NCI-H748 treated with DMSO at 0.1 percent for 48 hours (cell line): ENCODE measurements around the gene TIGD3.
"Not testable (repeated sequence)": the region's sequence is repeated elsewhere in the genome, so short reads cannot be mapped to it uniquely, and the experiment has no call there.

Experiments
- DNase-seq: peaks from one replicate; lab custom pipeline; 2025; lab: John Stamatoyannopoulos, UW

The TIGD3 gene

DNA sequence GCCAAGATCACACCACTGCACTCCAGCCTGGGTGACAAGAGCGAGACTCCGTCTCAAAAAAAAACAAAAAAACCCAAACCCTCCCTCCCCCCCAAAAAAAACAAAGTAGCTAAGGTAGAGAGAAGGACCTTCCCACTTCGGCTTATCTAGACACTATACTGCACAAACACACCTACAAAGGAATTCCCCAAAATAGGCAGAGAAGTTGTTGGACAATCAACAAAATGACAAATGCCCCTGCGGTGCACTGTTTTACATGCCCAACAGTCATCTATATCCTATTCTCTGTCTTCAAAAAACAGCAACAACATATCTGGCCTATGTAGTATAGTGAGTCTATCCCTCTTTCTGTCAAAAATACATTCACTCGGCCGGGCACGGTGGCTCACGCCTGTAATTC, 27.5 kb upstream of the TIGD3 start:
- no peak for DNase-seq

DNA sequence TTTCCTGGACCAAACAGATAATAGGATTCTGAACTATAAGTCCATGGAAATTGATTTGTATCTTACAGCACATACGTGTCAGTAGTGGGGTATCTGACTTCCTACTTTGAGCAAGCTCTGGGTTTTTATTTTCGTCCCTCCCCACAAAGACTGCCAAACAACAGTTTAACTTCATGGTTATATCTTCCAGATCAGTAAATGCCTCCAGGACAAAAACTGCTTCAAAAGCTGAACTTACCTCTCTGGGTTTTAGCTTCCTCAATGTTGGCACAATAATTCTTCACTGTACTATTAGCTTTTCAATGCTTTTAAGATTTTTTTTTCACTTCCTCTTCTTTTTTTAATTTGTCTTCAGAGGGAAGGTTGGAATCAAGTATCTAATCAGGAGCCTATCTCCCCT, 25.1 kb upstream of the TIGD3 start:
- DNase-seq = no peak

- peak; percentile 72 for DNase-seq
These were observed 24.6 kb upstream of the TIGD3 start for GRCh38 chr11:65329944-65330403.

- DNase-seq = no peak
These were observed 24.0 kb upstream of the TIGD3 start for GRCh38 chr11:65330544-65330943.

DNA sequence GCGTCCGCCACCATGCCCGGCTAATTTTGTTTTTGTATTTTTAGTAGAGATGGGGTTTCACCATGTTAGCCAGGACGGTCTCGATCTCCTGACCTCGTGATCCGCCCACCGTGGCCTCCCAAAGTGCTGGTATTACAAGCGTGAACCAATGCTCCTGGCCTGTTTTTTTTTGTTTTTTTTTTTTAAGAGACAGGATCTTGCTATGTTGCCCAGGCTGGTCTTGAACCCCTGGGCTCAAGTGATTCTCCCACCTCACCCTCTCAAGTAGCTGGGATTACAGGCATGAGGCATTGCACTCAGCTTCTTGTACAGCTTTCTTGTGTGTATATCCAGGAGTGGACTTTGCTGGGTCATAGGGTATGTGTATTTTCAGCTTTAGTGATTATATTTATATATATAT, 22.0 kb upstream of the TIGD3 start:
- DNase-seq = not testable (repeated sequence)

GRCh38 chr11:65334696-65335295, 19.8 kb upstream of the TIGD3 start:
- no peak for DNase-seq

DNA sequence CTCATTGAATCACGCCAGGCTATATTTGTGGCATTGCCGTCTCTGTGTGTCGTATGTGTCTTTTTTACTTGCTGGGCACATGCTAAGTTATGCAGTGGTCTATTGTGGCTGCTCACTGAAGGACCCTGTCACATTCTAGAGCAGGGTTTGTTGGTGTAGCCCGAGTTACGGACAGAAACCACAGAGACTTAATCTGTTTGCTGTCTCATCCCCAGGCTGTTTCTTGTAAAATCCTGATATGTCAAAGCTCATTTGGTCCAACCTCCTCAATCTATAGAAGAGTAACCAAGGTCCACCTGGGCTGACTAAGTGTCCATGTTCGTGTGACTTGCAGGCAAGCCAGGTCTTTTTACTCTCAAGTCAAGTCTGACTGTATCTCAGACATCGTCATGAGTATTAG, 15.9 kb upstream of the TIGD3 start:
- DNase-seq = no peak

- DNase-seq = no peak
These were observed 14.3 kb upstream of the TIGD3 start for GRCh38 chr11:65340226-65340625.

- DNase-seq = no peak
These were observed 12.7 kb upstream of the TIGD3 start for GRCh38 chr11:65341856-65342255.

DNA sequence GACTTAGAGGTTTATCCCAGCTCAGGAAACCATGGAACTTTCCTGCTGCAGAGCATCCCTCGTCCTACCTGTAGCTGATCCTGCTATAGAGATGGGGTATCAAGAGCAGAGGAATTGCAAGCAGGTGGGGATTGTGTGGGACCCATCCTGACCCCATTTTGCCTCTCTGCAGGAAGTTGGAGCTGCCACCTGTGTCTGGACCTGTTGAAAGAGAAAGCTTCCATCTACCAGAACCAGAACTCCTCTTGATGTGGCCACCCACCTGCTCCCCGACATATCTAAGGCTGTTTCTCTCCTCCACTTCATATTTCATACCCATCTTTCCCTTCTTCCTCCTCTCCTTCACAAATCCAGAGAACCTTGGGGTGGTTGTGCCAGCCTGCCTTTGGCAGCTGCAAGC, 3.0 kb upstream of the TIGD3 start:
- DNase-seq = no peak

DNA sequence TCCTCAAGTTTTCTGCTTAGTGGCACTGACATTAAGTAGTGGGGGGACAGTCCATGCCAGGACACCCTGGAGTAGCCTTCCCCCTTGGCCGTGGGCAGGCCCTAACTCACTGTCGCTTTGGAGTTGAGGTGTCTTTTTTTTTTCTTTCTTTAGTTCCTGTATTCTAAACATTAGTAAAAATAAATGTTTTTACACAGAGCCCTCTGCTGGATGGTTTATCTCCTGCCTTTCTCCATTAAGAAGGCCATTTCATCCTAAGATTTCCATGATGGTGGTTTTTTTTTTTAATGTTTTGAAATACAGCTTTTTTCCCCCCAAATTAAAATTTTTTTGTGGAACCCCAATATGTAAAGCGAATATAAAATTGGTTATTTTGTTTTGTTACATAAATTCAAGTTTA, 1.8 kb upstream of the TIGD3 start:
- DNase-seq = no peak

DNA sequence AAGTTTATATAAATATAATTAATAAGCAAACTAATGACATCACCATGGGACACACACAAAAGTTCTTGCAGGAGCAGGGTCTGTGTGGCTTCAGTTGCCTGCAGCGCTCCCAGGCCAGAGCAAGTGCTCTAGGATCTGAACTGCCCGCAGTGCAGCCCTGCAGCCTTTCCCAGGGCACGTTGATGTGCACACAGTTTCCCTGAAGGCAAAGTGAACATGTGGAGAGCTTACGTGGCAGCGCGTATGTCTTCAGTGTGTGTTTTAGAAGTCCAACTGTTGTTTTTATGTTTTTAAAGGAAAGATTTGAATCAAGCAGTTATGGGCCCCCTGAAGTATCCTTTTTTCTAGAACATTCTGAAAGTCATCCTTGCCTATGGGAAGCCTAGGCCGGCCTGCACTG, 1.2 kb upstream of the TIGD3 start:
- no peak for DNase-seq

GRCh38 chr11:65353900-65354264, 669 bp upstream of the TIGD3 start:
- no peak for DNase-seq

DNA sequence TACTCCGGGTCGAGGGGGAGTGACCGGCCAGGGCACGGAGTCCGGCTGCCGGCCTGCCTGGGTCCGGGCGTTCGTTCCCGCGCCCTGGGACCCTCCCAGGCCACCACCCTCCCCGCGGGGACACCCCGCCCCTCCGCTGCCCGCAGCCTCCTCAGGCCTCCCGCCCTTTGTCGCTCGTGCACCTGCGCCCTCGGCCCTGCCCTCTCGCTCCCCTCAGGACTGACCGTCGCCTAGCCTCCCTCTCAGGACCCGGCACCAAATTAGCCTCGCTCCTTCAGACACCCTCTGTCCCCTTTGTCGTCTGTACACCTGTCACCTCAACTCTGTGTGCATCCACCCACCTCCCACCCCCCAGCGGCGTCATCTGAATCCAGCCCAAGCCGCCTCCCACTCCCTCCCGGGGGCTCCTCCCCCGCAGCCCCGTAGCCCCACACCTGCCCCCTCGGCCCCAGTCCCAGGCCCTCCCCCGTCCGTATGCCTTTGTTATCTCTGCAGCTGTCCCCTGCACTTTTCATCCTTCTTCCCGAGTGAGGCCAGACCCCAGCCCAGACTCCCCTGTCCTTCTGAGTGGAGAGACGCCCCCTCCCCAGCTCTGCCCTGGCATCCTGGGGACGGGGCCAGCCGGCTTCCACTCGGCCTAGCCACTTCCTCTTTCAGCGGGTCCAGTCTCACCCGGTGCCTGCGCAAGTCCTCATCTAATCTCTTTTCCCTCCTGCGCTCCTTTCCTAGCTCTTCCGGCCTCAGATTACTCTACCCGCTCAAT, 643 bp downstream of the TIGD3 start:
- peak; percentile 55 for DNase-seq

- DNase-seq = peak; percentile 40
These were observed 1.3 kb downstream of the TIGD3 start for GRCh38 chr11:65355776-65356393.

- no peak for DNase-seq
These were observed 1.9 kb downstream of the TIGD3 start for GRCh38 chr11:65356394-65356972.

DNA sequence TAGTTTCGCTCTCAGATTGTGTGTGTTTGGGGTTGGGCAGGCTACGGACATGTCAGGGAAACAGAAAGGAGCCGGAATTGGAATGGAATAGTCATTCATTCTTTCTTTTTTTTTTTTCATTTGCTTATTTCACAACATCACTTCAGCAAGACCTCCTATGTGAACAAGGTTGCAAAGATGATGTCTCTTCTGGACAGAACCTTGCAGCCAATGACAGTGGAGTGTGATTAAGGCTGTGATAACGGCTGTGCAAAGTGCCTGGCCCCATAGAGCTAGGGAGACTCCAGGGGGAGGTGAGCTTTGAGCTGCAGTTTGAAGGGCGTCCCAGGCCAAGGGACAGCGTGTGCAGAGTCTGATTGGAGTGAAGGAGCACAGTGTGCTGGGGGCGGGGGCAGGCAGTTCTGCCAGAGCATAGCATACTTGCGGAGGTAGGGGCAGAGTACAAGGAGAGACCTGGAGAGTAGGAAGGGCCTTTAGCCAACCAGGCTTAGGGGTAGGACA, 3.4 kb downstream of the TIGD3 start:
- no peak for DNase-seq

DNA sequence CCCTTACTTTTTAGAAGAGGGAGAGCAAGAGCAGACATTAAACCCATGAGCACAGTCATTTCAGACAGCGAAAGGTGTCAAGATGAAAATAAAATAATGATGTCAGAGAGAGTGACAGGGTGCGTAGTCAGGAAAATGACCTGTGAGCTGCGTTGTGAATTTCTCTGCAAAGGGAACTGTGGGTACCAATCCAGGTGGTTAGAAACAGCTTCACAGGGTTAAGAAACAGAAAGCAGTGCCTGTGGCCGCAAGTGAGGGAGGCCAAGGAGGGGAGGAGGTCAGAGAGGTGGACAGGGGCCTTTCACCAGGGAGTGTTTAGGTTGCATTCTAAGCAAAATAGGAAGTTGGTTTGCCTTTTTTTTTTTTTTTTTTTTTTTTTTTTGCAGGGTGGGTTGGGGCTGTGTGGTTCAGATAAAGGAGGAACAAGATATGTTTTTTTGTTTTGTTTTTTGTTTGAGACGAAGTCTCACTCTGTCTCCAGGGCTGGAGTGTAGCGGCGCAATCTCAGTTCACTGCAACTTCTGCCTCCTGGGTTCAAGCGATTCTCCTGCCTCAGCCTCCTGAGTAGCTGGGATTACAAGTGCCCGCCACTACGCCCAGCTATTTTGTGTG, 7.9 kb downstream of the TIGD3 start:
- no peak for DNase-seq

DNA sequence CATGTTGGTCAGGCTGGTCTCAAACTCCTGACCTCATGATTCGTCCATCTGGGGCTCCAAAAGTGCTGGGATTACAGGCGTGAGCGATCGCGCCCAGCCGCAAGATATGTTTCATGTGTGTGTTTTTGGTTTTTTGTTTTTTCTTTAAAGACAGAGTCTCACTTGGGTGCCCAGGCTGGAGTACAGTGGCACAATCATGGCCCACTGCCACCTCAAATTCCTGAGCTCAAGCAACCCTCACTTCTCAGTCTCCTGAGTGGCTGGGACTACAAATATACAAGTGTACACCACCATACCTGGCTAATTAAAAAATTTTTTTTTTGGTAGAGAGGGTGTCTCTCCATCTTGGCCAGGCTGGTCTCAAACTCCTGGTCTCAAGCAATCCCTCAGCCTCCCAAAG, 8.4 kb downstream of the TIGD3 start:
- no peak for DNase-seq

DNA sequence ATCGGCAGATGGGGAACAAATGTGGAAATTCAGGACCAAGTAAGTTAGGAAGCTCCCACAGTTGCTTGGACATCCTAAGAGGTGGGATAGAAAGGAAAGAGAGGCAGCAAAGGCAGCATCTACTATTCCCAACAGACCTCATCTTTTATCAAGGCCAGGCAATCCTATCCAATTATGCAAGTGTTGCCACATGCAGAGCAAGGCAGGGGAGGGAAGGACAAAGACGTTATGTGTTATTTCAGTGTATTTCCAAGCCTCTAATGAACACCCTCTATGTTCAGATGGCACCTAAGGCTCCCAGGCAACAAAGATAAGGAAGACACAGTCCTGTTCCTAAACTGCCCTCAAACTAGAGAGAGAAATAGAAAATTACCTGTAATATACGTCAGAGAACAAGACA, 9.2 kb downstream of the TIGD3 start:
- no peak for DNase-seq

GRCh38 chr11:65366340-65366773, 11.8 kb downstream of the TIGD3 start:
- peak; percentile 81 for DNase-seq

DNA sequence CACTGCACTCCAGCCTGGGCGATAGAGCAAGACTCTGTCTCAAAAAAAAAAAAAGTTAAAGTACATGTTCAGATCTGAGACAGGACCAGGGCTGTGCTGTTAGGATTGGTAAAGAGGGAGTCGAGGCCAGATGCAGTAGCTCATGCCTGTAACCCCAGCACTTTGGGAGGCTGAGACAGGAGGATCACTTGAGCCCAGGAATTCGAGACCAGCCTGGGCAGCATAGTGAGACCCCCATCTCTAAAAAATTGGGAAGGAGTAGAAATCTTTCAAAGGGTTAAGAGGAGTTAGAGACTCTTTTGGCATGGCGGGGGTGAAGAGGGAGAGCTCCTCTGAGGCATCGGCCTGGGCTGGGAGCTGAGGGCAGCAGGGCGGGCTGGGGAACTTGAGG, 16.1 kb downstream of the TIGD3 start:
- no peak for DNase-seq
